RWPE1 (cell line): ENCODE data around the gene GPATCH4.

ENCODE experiments used
- CTCF ChIA-PET: fragments of 350-600 bp; sonication (Branson Sonifier 250); formaldehyde crosslinking; extraction: SDS; loops from one replicate; lab custom pipeline; 2021; lab: Yijun Ruan, JAX
- POLR2A ChIA-PET: fragments of 400-600 bp; formaldehyde crosslinking; extraction: SDS; loops from one replicate; lab custom pipeline; 2020; ENCODE audit warnings: antibody characterized with exemption; ENCODE audit not compliant: low non-redundant PET; lab: Yijun Ruan, JAX
- DNase-seq: peaks from one replicate; pipeline ENCODE4 v3.0.0; 2012; ENCODE audit warnings: low spot score
- H3K27ac ChIP-seq: fragments of 450-650 bp; 2 replicates; pipeline ENCODE4 v1.5.1; 2017
- CTCF ChIP-seq: fragments of 450-650 bp; conservative IDR thresholded peaks from 2 replicates; pipeline ENCODE4 v1.5.1; 2017; ENCODE audit warnings: low read depth, mild to moderate bottlenecking

The GPATCH4 gene

GRCh38 chr1:156623946-156624813 lies 22.9 kb upstream of the GPATCH4 start:
- no peak overlapping the region for H3K27ac ChIP-seq
- peak; percentile 45 for TF ChIP-seq CTCF
- ChIA-PET CTCF (interaction anchor here (0.6 to 2.2 kb wide), 21 partner anchors 13 to 238 kb away, joined by 3 to 8 read pairs (median 4); partner anchors contain the start of genes CRABP2, NES, NTRK1 and TTC24), POLR2A (no interaction called here)
- DNase-seq: no peak

DNA sequence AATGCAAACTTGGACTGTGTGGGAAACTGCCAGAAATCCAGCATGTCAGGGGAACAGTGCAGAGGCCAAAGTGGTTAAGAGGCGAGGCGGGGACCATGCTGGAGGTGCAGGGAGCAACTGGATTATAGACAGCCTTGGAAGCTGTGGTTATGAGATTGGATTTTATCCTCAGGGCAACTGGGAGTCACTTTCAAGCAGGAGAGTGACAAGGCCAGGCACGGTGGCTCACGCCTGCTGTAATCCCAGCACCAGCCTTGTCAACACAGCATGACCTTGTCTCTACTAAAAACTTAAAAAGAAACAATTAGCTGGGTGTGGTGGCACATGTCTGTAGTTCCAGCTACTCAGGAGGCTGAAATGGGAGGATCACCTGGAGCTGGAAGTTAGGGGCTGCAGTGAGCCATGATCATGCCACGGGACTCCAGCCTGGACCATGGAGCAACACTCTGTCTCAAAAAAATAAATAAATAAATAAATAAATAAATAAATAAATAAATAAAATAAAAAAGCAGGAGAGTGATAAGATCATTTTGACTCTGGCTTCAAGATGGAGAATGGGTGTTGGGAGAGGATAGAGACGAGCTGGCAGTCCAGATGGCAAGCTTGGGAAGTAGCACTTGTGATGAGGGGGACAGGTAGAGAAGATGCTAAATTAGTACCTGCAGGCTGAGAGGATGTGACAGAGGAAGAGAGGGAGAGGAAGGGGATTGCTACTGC lies 21.5 kb upstream of the GPATCH4 start:
- no peak overlapping the region for H3K27ac ChIP-seq
- POLR2A ChIA-PET: no interaction called here
- TF ChIP-seq CTCF: no peak
- no peak for DNase-seq
- CTCF ChIA-PET: interaction anchor here (1.0 to 1.9 kb wide), 4 partner anchors 34 to 237 kb away, joined by 3 to 7 read pairs (median 4); partner anchors contain the start of gene NTRK1

GRCh38 chr1:156619582-156619955 lies 18.3 kb upstream of the GPATCH4 start:
- no peak for DNase-seq
- no peak overlapping the region for H3K27ac ChIP-seq
- TF ChIP-seq CTCF: no peak
- ChIA-PET CTCF (interaction anchor here (0.6 to 1.7 kb wide), 7 partner anchors 11 to 205 kb away, joined by 3 to 6 read pairs (median 3); partner anchors contain the start of gene NAXE), POLR2A (no interaction called here)

- CTCF ChIA-PET: interaction anchor here (0.6 to 1.7 kb wide), 9 partner anchors 11 to 204 kb away, joined by 3 to 6 read pairs (median 3); partner anchors contain the start of gene NAXE
- no peak within 1 kb of the TSS for H3K27ac ChIP-seq
- POLR2A ChIA-PET: no interaction called here
- TF ChIP-seq CTCF: peak; percentile 25
- no peak for DNase-seq
Observed at GRCh38 chr1:156618853-156619581, 17.7 kb upstream of the GPATCH4 start, which contains the start of gene HAPLN2. Gene HAPLN2 (plus strand): TSS chr1:156619415. CDS start chr1:156623491, 4,076 bp downstream.

- no peak overlapping the region for H3K27ac ChIP-seq
- DNase-seq: no peak
- ChIA-PET POLR2A (no interaction called here), CTCF (interaction anchor here (0.7 to 1.4 kb wide), 2 partner anchors 11 to 89 kb away, joined by 3 to 4 read pairs; partner anchors contain the start of gene CRABP2)
- no peak for TF ChIP-seq CTCF
Observed at GRCh38 chr1:156616463-156616862, 15.2 kb upstream of the GPATCH4 start.
